ENCODE measurements around the gene BCL6.

DNA sequence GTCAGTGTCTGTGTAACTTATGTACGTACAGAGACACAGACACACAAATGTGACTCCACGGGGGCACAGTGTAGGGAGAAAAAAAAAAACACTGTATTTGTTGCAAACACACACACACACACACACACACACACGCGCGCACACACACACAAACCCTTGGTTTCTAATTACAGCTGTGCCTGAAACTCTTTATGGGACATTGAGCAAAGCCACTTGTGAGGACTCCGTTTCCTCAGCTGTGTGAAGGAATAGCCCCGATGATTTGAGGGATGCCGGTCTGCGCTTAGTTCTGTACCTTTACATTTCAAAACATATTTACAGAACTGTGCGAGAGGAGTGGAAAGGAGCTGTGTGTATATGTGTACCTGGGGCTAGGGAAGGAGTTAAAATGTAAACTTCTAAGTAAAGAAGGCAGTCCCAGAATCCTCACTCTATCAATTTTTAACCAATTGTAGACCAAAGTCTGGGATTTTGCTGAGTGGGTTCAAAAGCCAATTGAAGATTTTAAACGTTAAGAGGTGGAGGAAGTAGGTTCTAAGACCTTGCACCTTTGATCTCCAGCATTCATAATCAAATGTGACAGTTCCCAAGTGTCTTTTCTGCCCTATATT is 5.3 kb upstream of the BCL6 start:
- no peak for TF ChIP-seq POLR2AphosphoS5 (IDR thresholded peaks at IDR 0.05; ENCODE audit: low read depth, low read length)
- no peak for TF ChIP-seq TAF1 (IDR thresholded peaks at IDR 0.05; ENCODE audit: borderline replicate concordance, low read depth, low read length)
- TF ChIP-seq POLR2A (IDR thresholded peaks at IDR 0.05; ENCODE audit: low read depth, low read length): no peak

All from GM12892 (cell line).